Progenitor cell of endocrine pancreas (in vitro differentiated cells): ENCODE measurements around the gene HNF4A. TPM values are rescaled to one million over a fixed set of nuclear protein-coding genes. Genes with fewer than 3 reads are reported as not detected.

Experiments
- DNase-seq: peaks from one replicate; pipeline ENCODE4 v3.0.0; 2021; ENCODE audit warnings: low spot score; ENCODE audit not compliant: unreplicated experiment
- H3K27ac Mint-ChIP-seq: 2 replicates; pipeline ENCODE4 v1.8.0; 2021; ENCODE audit warnings: mild to moderate bottlenecking, moderate library complexity, mixed read lengths
- H3K27me3 Mint-ChIP-seq: 2 replicates; pipeline ENCODE4 v1.8.0; 2021; ENCODE audit warnings: mixed read lengths
- H3K36me3 Mint-ChIP-seq: 2 replicates; pipeline ENCODE4 v1.8.0; 2022; ENCODE audit warnings: mixed read lengths; ENCODE audit not compliant: insufficient read depth
- H3K4me1 Mint-ChIP-seq: 2 replicates; pipeline ENCODE4 v1.8.0; 2021; ENCODE audit warnings: low read depth, mixed read lengths
- H3K4me3 Mint-ChIP-seq: 2 replicates; pipeline ENCODE4 v1.8.0; 2021; ENCODE audit warnings: low read depth, mild to moderate bottlenecking, moderate library complexity, mixed read lengths
- H3K9me3 Mint-ChIP-seq: 2 replicates; pipeline ENCODE4 v1.8.0; 2021; ENCODE audit warnings: low read depth, mixed read lengths
- CTCF ChIP-seq: fragments of 200-600 bp; sonication (generic); IDR thresholded peaks from one replicate; pipeline ENCODE4 v1.5.0; 2021; ENCODE audit warnings: antibody characterized with exemption, mild to moderate bottlenecking; ENCODE audit not compliant: unreplicated experiment
- total RNA-seq: library from RNA; stranded (reverse); gene quantifications from 2 replicates; pipeline ENCODE4 v1.2.1, GENCODE V29; 2021

HNF4A gene
- total RNA-seq, 1 donor from 2014 or later = 72.9 TPM

GRCh38 chr20:44459271-44459670, 103.8 kb downstream of the HNF4A start:
- H3K4me1 Mint-ChIP-seq = peaks cover 14% of the 10 kb centered on the region
- no peaks in the 10 kb centered on the region for H3K27me3 Mint-ChIP-seq
- H3K4me3 Mint-ChIP-seq = no peak overlapping the region
- H3K27ac Mint-ChIP-seq = no peak overlapping the region
- DNase-seq = no peak
- no peaks in the 10 kb centered on the region for H3K36me3 Mint-ChIP-seq
- H3K9me3 Mint-ChIP-seq = no peaks in the 10 kb centered on the region
- TF ChIP-seq CTCF = no peak

GRCh38 chr20:44460795-44461141, 105.3 kb downstream of the HNF4A start:
- DNase-seq = no peak
- Mint-ChIP-seq H3K27me3 (no peaks in the 10 kb centered on the region), H3K27ac (peak overlapping the region; percentile 90), H3K4me3 (no peak overlapping the region), H3K9me3 (no peaks in the 10 kb centered on the region), H3K36me3 (no peaks in the 10 kb centered on the region), H3K4me1 (peaks cover 14% of the 10 kb centered on the region)
- TF ChIP-seq CTCF = peak; percentile 27

- Mint-ChIP-seq H3K9me3 (no peaks in the 10 kb centered on the region), H3K4me3 (no peak overlapping the region), H3K36me3 (no peaks in the 10 kb centered on the region), H3K27ac (peak overlapping the region; percentile 90), H3K4me1 (peaks cover 14% of the 10 kb centered on the region), H3K27me3 (no peaks in the 10 kb centered on the region)
- no peak for DNase-seq
- peak; percentile 3 for TF ChIP-seq CTCF
These were observed 105.8 kb downstream of the HNF4A start for GRCh38 chr20:44461142-44461802.

GRCh38 chr20:44461803-44462174, 106.3 kb downstream of the HNF4A start:
- Mint-ChIP-seq H3K36me3 (no peaks in the 10 kb centered on the region), H3K9me3 (no peaks in the 10 kb centered on the region), H3K27me3 (no peaks in the 10 kb centered on the region), H3K27ac (peak overlapping the region; percentile 90), H3K4me1 (peaks cover 14% of the 10 kb centered on the region), H3K4me3 (no peak overlapping the region)
- TF ChIP-seq CTCF = no peak
- DNase-seq = no peak

- DNase-seq = no peak
- no peaks in the 10 kb centered on the region for H3K27me3 Mint-ChIP-seq
- no peak overlapping the region for H3K4me3 Mint-ChIP-seq
- no peaks in the 10 kb centered on the region for H3K9me3 Mint-ChIP-seq
- no peak for TF ChIP-seq CTCF
- peaks cover 14% of the 10 kb centered on the region for H3K4me1 Mint-ChIP-seq
- no peak overlapping the region for H3K27ac Mint-ChIP-seq
- H3K36me3 Mint-ChIP-seq = no peaks in the 10 kb centered on the region
These were observed 108.0 kb downstream of the HNF4A start for GRCh38 chr20:44463466-44463865.
